Right lung (tissue), 5 donors: Measurements from ENCODE around the gene CACNA1I. TPM values are rescaled to one million over a fixed set of nuclear protein-coding genes. Genes with fewer than 3 reads are reported as not detected.

Experiments
- DNase-seq, 2 donors: peaks; one replicate each; pipeline ENCODE4 v3.0.0-alpha.2; 2013
- polyA plus RNA-seq, 5 donors: library from polyadenylated mRNA; unstranded; fragments of 120-200 nt; gene quantifications; one replicate each; pipeline versions ENCODE4 v1.2.1 to v1.2.3, GENCODE V29; 2013; ENCODE audit warnings: inconsistent platforms in 1 of 5, low replicate concordance in 1 of 5; ENCODE audit not compliant: insufficient read length in 5 of 5, insufficient read depth in 1 of 5

The CACNA1I gene
- polyA plus RNA-seq, 5 donors, result 0.05 to 0.10 (median 0.09) TPM

- no peak for DNase-seq
These were observed 164.3 kb downstream of the CACNA1I start for GRCh38 chr22:39734866-39735265.

GRCh38 chr22:39735776-39736175 lies 165.2 kb downstream of the CACNA1I start:
- DNase-seq, result no peak

DNA sequence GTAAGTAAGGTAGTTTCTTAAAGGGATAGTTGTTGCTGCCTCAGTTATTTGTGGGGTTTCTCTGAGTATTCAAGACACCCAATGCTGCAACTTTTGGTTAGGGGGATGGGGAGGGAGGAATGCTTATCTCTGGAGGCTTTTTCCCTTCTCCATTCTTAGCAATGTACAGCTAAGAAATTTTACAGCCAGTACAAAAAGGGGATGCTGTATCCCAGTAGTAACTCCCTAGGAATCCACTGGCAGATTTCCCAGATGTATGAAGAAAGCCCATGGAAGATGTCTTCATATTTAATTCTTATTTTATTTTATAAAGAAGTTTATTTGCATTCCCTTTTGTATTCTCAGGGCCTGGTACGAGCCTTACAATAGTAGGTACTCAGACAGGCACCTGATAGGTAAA lies 168.2 kb downstream of the CACNA1I start:
- no peak for DNase-seq

Other genes with a start within 250 kb of the CACNA1I start
- 10 to 100 TPM; 22.8 to 35.0 (median 27.6) TPM for gene SYNGR1, start 220.8 kb upstream of the CACNA1I start, polyA plus RNA-seq
- gene TAB1, start 171.0 kb upstream of the CACNA1I start, polyA plus RNA-seq, result 10 to 100 TPM; 26.4 to 35.7 (median 32.2) TPM
- gene MGAT3, start 113.7 kb upstream of the CACNA1I start, polyA plus RNA-seq, result 10 to 100 TPM in 3 of 5 donors, 1 to 10 TPM in 2; 8.5 to 19.0 (median 15.3) TPM
- 10 to 100 TPM; 21.3 to 28.3 (median 23.0) TPM for gene MIEF1, start 68.5 kb upstream of the CACNA1I start, polyA plus RNA-seq
- 100 to 1,000 TPM; 321 to 366 (median 329) TPM for gene ATF4, start 50.2 kb upstream of the CACNA1I start, polyA plus RNA-seq
- 10 to 100 TPM; 40.6 to 81.1 (median 49.7) TPM for gene RPS19BP1, start 38.0 kb upstream of the CACNA1I start, polyA plus RNA-seq